WTC11 (cell line): Measurements from ENCODE around the gene TBX4. TPM values are rescaled to one million over a fixed set of nuclear protein-coding genes. Genes with fewer than 3 reads are reported as not detected.

ENCODE experiments used
- ATAC-seq: fragments of 200-7000 bp; cut with Tn5 transposase; 2 replicates; pipeline ENCODE4 v1.10.0; 2021; ENCODE audit warnings: mild to moderate bottlenecking, moderate library complexity
- CTCF ChIA-PET: fragments of 300-600 bp; sonication (Branson Sonifier 250); formaldehyde crosslinking; loops from one replicate; lab custom pipeline; 2021; ENCODE audit warnings: antibody characterized with exemption; lab: Charles Lee
- POLR2A ChIA-PET: fragments of 350-600 bp; sonication (Branson Sonifier 250); formaldehyde crosslinking; loops from one replicate; lab custom pipeline; 2021; ENCODE audit warnings: antibody characterized with exemption; lab: Charles Lee
- DNase-seq: peaks from one replicate; pipeline ENCODE4 v3.0.0; 2021; ENCODE audit warnings: low spot score
- H3K27ac Mint-ChIP-seq: 2 replicates; pipeline ENCODE4 v1.8.0; 2021; ENCODE audit warnings: mixed read lengths
- H3K27me3 Mint-ChIP-seq: 2 replicates; pipeline ENCODE4 v1.8.0; 2021; ENCODE audit warnings: low read depth, mild to moderate bottlenecking, moderate library complexity, mixed read lengths
- H3K36me3 Mint-ChIP-seq: 2 replicates; pipeline ENCODE4 v1.8.0; 2021; ENCODE audit warnings: mixed read lengths
- H3K4me1 Mint-ChIP-seq: 2 replicates; pipeline ENCODE4 v1.8.0; 2022; ENCODE audit warnings: mixed read lengths
- H3K4me3 Mint-ChIP-seq: 2 replicates; pipeline ENCODE4 v1.8.0; 2021; ENCODE audit warnings: mild to moderate bottlenecking, moderate library complexity, mixed read lengths
- H3K9me3 Mint-ChIP-seq: 2 replicates; pipeline ENCODE4 v1.8.0; 2021; ENCODE audit warnings: mixed read lengths
- FOXJ3 ChIP-seq: sonication (generic); formaldehyde crosslinking; IDR thresholded peaks from 2 replicates; pipeline ENCODE4 v1.9.0; 2021; ENCODE audit warnings: missing genetic modification reagents, mild to moderate bottlenecking, borderline replicate concordance
- GABPB1 ChIP-seq: sonication (generic); formaldehyde crosslinking; IDR thresholded peaks from 2 replicates; pipeline ENCODE4 v1.8.1; 2023; ENCODE audit warnings: mild to moderate bottlenecking, missing genetic modification reagents
- GTF2I ChIP-seq: fragments of 250-450 bp; sonication (Bioruptor Pico); conservative IDR thresholded peaks from 2 replicates; pipeline ENCODE4 v1.4.0; 2021; ENCODE audit warnings: mild to moderate bottlenecking
- HMGA2 ChIP-seq: fragments of 250-450 bp; sonication (Bioruptor Pico); IDR thresholded peaks from 2 replicates; pipeline ENCODE4 v1.4.0; 2021; ENCODE audit warnings: mild to moderate bottlenecking, moderate library complexity
- KAT7 ChIP-seq: sonication (generic); formaldehyde crosslinking; IDR thresholded peaks from 2 replicates; pipeline ENCODE4 v1.8.1; 2023; ENCODE audit warnings: missing genetic modification reagents, mild to moderate bottlenecking, borderline replicate concordance
- NFATC4 ChIP-seq: fragments of 250-450 bp; sonication (Bioruptor Pico); IDR thresholded peaks from 2 replicates; pipeline ENCODE4 v1.9.0; 2021; ENCODE audit warnings: mild to moderate bottlenecking
- NFYB ChIP-seq: sonication (generic); formaldehyde crosslinking; conservative IDR thresholded peaks from 2 replicates; pipeline ENCODE4 v1.8.0; 2022; ENCODE audit warnings: low read depth, missing genetic modification reagents
- NR3C1 ChIP-seq: sonication (generic); formaldehyde crosslinking; conservative IDR thresholded peaks from 2 replicates; pipeline ENCODE4 v1.8.1; 2023; ENCODE audit warnings: low read depth, mild to moderate bottlenecking, missing genetic modification reagents
- RELA ChIP-seq: sonication (generic); formaldehyde crosslinking; IDR thresholded peaks from 2 replicates; pipeline ENCODE4 v1.8.1; 2022; ENCODE audit warnings: missing genetic modification reagents, mild to moderate bottlenecking, borderline replicate concordance
- RORB ChIP-seq: fragments of 250-450 bp; sonication (Bioruptor Pico); IDR thresholded peaks from 2 replicates; pipeline ENCODE4 v1.9.0; 2021; ENCODE audit warnings: mild to moderate bottlenecking
- TP53 ChIP-seq: sonication (generic); formaldehyde crosslinking; IDR thresholded peaks from 2 replicates; pipeline ENCODE4 v1.8.1; 2023; ENCODE audit warnings: mild to moderate bottlenecking, missing genetic modification reagents
- ZNF263 ChIP-seq: sonication (generic); formaldehyde crosslinking; IDR thresholded peaks from 2 replicates; pipeline ENCODE4 v1.8.1; 2022; ENCODE audit warnings: low read depth, mild to moderate bottlenecking, moderate library complexity, missing genetic modification reagents
- total RNA-seq: library from RNA; stranded (reverse); gene quantifications from 3 replicates; pipeline ENCODE4 v1.2.3, GENCODE V29; 2021
- TF ChIP-seq, protein P1 (sequence below): sonication (generic); formaldehyde crosslinking; IDR thresholded peaks from 2 replicates; pipeline ENCODE4 v1.8.1; 2023; ENCODE audit warnings: mild to moderate bottlenecking, missing genetic modification reagents
- TF ChIP-seq, protein P2 (sequence below): fragments of 200-600 bp; IDR thresholded peaks from 2 replicates; pipeline ENCODE4 v1.8.0; 2022; ENCODE audit warnings: antibody characterized with exemption
- TF ChIP-seq, protein P3 (sequence below): fragments of 250-450 bp; sonication (Bioruptor Pico); IDR thresholded peaks from 2 replicates; pipeline ENCODE4 v1.9.0; 2021; ENCODE audit warnings: mild to moderate bottlenecking
- TF ChIP-seq, protein P4 (sequence below): sonication (generic); formaldehyde crosslinking; IDR thresholded peaks from 2 replicates; pipeline ENCODE4 v1.8.1; 2022; ENCODE audit warnings: missing genetic modification reagents, borderline replicate concordance
- TF ChIP-seq, protein P5 (sequence below): sonication (generic); formaldehyde crosslinking; IDR thresholded peaks from 2 replicates; pipeline ENCODE4 v1.8.1; 2022; ENCODE audit warnings: low read depth, missing genetic modification reagents, borderline replicate concordance

Gene TBX4
- total RNA-seq, 1 experiment from 2014 or later, result not detected

DNA sequence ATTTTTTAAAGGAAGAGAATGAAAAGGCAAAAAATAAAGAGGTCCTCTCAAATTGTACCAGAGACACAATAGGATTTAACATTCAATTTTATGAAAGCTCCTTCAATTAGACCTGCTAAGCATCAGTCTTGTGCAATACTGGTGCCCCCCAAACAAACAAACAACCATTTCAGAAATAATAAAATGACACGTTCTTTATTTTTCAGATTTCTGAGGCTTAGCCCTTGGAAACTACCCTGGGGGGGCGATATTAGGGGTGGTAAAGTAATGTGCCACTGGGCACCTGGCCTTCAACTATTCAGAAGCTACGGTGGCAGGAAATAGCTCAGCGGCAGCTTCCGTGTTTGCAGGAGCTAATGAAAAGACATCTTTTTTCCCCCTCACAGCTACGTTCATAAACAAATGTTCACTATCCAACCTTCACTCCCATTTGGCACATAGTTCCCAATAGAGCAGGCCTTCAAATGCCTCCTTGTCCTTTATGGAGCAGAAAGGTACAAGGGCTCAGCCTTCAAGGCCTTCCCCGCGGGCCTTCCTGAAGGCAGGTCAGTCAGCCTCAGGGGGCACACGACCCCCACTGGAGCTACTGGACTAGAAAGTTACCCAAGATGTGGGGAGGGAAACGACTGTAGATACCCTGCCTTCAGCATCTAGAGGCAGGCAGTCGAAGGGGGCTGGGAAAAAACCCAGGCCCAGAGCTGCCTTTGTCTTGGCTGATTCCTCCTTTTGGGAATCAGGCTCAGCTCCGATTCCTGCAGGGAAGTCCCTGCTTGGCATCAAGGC, 44.1 kb downstream of the TBX4 start:
- TF ChIP-seq GABPB1 (CRISPR knock-in tag) (no peak), RELA (CRISPR knock-in tag) (no peak), KAT7 (no peak), RORB (CRISPR knock-in tag) (no peak)
- TF ChIP-seq, protein P1, sequence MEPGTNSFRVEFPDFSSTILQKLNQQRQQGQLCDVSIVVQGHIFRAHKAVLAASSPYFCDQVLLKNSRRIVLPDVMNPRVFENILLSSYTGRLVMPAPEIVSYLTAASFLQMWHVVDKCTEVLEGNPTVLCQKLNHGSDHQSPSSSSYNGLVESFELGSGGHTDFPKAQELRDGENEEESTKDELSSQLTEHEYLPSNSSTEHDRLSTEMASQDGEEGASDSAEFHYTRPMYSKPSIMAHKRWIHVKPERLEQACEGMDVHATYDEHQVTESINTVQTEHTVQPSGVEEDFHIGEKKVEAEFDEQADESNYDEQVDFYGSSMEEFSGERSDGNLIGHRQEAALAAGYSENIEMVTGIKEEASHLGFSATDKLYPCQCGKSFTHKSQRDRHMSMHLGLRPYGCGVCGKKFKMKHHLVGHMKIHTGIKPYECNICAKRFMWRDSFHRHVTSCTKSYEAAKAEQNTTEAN (CRISPR knock-in tag), result no peak
- TF ChIP-seq, protein P2, sequence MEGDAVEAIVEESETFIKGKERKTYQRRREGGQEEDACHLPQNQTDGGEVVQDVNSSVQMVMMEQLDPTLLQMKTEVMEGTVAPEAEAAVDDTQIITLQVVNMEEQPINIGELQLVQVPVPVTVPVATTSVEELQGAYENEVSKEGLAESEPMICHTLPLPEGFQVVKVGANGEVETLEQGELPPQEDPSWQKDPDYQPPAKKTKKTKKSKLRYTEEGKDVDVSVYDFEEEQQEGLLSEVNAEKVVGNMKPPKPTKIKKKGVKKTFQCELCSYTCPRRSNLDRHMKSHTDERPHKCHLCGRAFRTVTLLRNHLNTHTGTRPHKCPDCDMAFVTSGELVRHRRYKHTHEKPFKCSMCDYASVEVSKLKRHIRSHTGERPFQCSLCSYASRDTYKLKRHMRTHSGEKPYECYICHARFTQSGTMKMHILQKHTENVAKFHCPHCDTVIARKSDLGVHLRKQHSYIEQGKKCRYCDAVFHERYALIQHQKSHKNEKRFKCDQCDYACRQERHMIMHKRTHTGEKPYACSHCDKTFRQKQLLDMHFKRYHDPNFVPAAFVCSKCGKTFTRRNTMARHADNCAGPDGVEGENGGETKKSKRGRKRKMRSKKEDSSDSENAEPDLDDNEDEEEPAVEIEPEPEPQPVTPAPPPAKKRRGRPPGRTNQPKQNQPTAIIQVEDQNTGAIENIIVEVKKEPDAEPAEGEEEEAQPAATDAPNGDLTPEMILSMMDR, result no peak
- TF ChIP-seq, protein P3, sequence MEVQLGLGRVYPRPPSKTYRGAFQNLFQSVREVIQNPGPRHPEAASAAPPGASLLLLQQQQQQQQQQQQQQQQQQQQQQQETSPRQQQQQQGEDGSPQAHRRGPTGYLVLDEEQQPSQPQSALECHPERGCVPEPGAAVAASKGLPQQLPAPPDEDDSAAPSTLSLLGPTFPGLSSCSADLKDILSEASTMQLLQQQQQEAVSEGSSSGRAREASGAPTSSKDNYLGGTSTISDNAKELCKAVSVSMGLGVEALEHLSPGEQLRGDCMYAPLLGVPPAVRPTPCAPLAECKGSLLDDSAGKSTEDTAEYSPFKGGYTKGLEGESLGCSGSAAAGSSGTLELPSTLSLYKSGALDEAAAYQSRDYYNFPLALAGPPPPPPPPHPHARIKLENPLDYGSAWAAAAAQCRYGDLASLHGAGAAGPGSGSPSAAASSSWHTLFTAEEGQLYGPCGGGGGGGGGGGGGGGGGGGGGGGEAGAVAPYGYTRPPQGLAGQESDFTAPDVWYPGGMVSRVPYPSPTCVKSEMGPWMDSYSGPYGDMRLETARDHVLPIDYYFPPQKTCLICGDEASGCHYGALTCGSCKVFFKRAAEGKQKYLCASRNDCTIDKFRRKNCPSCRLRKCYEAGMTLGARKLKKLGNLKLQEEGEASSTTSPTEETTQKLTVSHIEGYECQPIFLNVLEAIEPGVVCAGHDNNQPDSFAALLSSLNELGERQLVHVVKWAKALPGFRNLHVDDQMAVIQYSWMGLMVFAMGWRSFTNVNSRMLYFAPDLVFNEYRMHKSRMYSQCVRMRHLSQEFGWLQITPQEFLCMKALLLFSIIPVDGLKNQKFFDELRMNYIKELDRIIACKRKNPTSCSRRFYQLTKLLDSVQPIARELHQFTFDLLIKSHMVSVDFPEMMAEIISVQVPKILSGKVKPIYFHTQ, result no peak
- H3K9me3 Mint-ChIP-seq, result no peaks in the 10 kb centered on the region; the same call in 1 of the 2 replicates
- ChIA-PET POLR2A (no interaction called here), CTCF (interaction anchor here (0.8 to 1.8 kb wide), 11 partner anchors 10 to 139 kb away, joined by 3 to 5 read pairs (median 3); no protein-coding TSS in a partner anchor)
- H3K36me3 Mint-ChIP-seq, result no peaks in the 10 kb centered on the region
- H3K4me3 Mint-ChIP-seq, result no peak overlapping the region
- DNase-seq, result no peak
- peaks cover 17% of the 10 kb centered on the region for H3K4me1 Mint-ChIP-seq
- H3K27ac Mint-ChIP-seq, result no peak overlapping the region
- ATAC-seq, result peak; percentile 33
- no peaks in the 10 kb centered on the region for H3K27me3 Mint-ChIP-seq

DNA sequence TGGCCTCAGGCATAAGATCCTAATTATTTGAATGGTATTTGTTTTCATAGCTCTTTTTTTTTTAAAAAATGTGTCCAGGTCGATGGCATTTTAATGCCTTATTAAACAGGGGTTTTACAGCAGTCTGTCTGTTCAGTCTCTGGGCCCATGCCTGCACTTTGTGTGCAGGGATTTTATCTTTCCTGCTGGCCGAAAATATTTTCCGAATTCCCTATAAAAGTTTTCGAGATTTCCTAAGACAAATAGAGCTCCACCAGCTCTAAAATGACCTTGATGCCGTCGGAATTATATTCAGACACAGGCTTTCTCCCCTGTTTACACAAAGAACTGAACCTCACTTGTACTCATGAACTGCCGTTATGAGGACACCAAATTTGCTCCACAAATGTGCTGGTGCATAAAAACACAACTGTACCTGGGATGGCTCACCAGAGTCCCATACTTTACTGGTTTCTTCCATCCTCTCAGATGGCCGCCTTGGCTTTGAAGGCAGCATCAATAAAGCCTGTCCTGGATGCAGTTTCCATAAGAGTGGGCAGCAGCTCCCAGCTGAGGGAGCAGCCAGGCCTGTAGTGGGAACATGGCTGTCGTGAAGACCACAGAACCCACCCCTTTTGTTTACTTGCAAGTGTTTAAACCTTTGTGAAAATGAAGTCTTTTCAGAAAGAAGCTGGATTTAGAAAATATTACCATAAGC, 44.9 kb downstream of the TBX4 start:
- ChIA-PET CTCF (interaction anchor here (0.8 to 1.8 kb wide), 11 partner anchors 10 to 103 kb away, joined by 3 to 5 read pairs (median 4); no protein-coding TSS in a partner anchor), POLR2A (no interaction called here)
- no peak for TF ChIP-seq HMGA2 (CRISPR knock-in tag)
- TF ChIP-seq NR3C1 (CRISPR knock-in tag), result no peak
- TF ChIP-seq NFYB (CRISPR knock-in tag), result no peak
- TF ChIP-seq, protein P4, sequence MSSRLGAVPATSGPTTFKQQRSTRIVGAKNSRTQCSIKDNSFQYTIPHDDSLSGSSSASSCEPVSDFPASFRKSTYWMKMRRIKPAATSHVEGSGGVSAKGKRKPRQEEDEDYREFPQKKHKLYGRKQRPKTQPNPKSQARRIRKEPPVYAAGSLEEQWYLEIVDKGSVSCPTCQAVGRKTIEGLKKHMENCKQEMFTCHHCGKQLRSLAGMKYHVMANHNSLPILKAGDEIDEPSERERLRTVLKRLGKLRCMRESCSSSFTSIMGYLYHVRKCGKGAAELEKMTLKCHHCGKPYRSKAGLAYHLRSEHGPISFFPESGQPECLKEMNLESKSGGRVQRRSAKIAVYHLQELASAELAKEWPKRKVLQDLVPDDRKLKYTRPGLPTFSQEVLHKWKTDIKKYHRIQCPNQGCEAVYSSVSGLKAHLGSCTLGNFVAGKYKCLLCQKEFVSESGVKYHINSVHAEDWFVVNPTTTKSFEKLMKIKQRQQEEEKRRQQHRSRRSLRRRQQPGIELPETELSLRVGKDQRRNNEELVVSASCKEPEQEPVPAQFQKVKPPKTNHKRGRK, result no peak
- TF ChIP-seq NFATC4, result no peak
- TF ChIP-seq ZNF263 (CRISPR knock-in tag), result no peak
- no peak for TF ChIP-seq TP53 (CRISPR knock-in tag)
- TF ChIP-seq FOXJ3 (CRISPR knock-in tag), result no peak
- TF ChIP-seq GTF2I (CRISPR knock-in tag), result no peak
- TF ChIP-seq, protein P5, sequence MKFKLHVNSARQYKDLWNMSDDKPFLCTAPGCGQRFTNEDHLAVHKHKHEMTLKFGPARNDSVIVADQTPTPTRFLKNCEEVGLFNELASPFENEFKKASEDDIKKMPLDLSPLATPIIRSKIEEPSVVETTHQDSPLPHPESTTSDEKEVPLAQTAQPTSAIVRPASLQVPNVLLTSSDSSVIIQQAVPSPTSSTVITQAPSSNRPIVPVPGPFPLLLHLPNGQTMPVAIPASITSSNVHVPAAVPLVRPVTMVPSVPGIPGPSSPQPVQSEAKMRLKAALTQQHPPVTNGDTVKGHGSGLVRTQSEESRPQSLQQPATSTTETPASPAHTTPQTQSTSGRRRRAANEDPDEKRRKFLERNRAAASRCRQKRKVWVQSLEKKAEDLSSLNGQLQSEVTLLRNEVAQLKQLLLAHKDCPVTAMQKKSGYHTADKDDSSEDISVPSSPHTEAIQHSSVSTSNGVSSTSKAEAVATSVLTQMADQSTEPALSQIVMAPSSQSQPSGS (CRISPR knock-in tag), result no peak
- ATAC-seq, result no peak
- H3K27me3 Mint-ChIP-seq, result no peaks in the 10 kb centered on the region
- no peak overlapping the region for H3K4me3 Mint-ChIP-seq
- no peak for DNase-seq
- H3K27ac Mint-ChIP-seq, result no peak overlapping the region
- H3K36me3 Mint-ChIP-seq, result no peaks in the 10 kb centered on the region
- no peaks in the 10 kb centered on the region; the same call in 1 of the 2 replicates for H3K9me3 Mint-ChIP-seq
- H3K4me1 Mint-ChIP-seq, result peaks cover 17% of the 10 kb centered on the region
